Cardiac fibroblast (primary cell): ENCODE measurements around the gene APOL4.

Experiments used
- DNase-seq, 2 donors: peaks; one replicate each; pipeline versions ENCODE4 v3.0.0 to v3.0.0-alpha.2; 2010; ENCODE audit warnings: low read depth in 2 of 2
- H3K4me3 ChIP-seq, 2 donors: replicated peaks in 1 of 2; 1 replicate in 1 of 2; 2 replicates in 1 of 2; pipeline ENCODE4 v1.5.1; 2011; ENCODE audit warnings: low read depth in 2 of 2, low read length in 2 of 2, mild to moderate bottlenecking in 2 of 2, moderate library complexity in 1 of 2
- TF ChIP-seq, protein P1 (sequence below): IDR thresholded peaks from one replicate; pipeline ENCODE4 v1.5.1; 2011; ENCODE audit warnings: low read depth, mild to moderate bottlenecking, low read length, inconsistent platforms

The APOL4 gene

DNA sequence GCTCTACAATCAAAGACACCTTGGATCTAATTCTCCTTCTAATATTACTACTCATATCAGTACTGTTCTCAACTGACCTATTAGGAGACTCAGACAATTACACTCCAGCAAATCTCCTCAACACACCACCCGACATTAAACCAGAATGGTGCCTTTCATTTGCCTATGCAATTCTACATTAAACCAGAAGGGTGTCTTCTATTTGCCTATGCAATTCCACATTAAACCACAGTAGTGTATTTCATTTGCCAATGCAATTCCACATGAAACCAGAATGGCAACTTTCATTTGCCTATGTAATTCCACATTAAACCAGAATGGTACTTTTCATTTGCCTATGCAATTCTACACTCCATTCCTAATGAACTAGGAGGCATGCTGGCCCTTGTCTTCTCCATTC is 25.7 kb downstream of the APOL4 start:
- DNase-seq: no peak
- TF ChIP-seq, protein P1, sequence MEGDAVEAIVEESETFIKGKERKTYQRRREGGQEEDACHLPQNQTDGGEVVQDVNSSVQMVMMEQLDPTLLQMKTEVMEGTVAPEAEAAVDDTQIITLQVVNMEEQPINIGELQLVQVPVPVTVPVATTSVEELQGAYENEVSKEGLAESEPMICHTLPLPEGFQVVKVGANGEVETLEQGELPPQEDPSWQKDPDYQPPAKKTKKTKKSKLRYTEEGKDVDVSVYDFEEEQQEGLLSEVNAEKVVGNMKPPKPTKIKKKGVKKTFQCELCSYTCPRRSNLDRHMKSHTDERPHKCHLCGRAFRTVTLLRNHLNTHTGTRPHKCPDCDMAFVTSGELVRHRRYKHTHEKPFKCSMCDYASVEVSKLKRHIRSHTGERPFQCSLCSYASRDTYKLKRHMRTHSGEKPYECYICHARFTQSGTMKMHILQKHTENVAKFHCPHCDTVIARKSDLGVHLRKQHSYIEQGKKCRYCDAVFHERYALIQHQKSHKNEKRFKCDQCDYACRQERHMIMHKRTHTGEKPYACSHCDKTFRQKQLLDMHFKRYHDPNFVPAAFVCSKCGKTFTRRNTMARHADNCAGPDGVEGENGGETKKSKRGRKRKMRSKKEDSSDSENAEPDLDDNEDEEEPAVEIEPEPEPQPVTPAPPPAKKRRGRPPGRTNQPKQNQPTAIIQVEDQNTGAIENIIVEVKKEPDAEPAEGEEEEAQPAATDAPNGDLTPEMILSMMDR: peak; percentile 31
- no peak overlapping the region for H3K4me3 ChIP-seq

DNA sequence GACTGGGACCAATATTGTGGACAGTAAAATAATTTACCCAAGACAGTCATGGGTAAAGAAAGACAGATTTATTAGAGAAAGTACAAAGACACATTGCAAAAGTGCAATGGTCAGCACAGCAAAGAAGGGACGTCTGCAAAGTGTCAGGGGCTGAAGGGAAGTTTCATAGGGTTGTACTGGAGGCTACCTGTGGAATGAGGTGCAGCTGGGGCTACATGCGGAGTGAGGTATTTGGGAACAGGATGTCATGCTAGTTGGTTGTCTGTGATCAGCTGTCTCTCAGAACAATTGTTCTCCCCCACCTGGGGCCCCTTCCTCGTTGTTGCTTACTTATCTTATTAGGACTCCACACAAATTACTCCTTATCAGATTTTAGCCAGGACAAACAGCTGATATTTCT is 29.7 kb downstream of the APOL4 start:
- TF ChIP-seq, protein P1: no peak
- H3K4me3 ChIP-seq: no peak overlapping the region
- DNase-seq: no peak

DNA sequence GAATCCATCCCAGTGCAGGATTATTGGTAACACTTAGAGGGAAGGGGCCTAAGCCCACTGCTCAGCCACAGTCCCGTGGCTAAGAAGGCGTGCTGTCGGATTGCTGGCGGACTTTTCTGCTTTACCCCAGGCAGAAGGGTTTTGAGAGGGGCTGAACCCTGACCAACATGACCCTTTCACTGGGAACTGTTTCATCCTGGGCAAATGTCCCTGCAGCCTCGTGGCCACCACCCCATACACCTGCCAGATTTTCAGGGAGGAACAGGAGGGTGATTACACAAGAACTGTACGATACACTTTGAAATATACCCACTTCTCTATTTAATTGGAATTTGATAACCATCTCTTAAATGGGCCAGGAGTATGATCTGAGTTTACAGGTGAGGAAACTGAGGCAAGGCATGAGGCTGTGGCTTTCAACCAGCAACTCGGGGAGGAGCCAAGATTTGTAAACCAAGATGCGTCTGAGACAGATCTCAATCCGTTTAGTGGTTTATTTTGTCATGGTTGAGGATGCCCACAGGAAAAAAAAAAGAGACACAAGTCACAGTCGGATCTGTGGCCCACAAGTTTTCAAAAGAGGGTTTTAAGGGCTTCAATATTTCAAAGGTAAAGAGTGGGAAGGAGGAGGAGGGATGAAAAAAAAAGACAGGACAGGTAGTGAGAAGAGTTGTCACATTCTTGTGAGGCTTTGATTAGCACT is 34.9 kb downstream of the APOL4 start:
- DNase-seq: no peak
- TF ChIP-seq, protein P1: no peak
- no peak overlapping the region for H3K4me3 ChIP-seq

DNA sequence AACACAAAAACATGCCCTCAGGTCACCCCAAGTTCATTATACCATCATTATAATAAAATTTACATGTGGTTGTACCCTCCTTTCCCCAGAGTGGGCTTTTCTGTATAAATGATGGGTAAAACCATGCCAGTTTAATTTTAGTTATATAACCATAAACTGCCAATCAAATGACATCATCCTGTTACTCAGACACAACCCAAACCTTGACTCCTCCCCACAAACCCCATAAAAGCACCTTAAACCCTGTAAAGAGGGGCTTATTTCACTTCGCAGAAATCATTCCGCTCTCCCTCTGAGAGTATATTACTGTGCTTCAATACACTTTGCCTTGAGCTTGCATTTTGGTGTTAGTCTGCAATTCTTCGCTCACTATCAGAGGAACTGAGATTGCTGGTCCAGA is 35.5 kb downstream of the APOL4 start:
- TF ChIP-seq, protein P1: no peak
- DNase-seq: no peak
- H3K4me3 ChIP-seq: no peak overlapping the region

DNA sequence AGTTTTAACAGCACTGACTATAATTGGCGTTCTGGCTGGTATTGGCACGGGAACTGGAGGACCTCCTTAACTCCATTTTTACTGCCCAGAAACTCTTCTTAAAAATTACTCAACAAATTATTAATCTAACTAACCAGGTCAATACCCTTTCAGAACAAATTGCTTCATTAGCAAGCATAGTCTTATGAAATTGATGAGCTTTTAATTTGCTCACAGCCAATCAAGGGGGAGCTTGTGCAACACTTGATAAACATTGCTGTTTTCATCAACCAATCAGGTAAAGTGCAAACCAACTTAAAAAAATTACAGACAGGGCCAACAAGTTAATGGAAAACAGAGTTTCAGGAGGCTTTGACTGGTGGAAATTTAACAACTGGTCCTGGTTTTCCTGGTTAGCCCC is 36.5 kb downstream of the APOL4 start:
- TF ChIP-seq, protein P1: no peak
- H3K4me3 ChIP-seq: no peak overlapping the region
- DNase-seq: no peak

DNA sequence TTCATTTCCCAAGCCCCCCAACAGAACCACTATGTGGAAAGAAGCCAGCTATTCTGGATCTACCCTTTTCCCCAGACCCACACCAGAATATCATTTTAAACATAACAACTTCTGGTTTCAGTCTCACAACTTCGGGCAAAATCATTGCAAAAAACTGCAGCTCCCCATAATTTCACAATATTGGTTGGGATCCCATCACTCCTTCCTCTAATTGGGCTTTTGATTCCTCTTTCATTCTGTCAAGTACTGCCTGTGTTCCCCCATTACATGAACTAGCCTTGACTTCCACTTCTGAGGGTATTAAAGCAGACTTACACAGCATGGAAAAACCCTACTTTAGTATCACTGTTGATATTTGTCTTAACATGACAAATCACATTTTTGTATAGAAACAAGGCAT is 37.0 kb downstream of the APOL4 start:
- TF ChIP-seq, protein P1: no peak
- H3K4me3 ChIP-seq: no peak overlapping the region
- DNase-seq: no peak

DNA sequence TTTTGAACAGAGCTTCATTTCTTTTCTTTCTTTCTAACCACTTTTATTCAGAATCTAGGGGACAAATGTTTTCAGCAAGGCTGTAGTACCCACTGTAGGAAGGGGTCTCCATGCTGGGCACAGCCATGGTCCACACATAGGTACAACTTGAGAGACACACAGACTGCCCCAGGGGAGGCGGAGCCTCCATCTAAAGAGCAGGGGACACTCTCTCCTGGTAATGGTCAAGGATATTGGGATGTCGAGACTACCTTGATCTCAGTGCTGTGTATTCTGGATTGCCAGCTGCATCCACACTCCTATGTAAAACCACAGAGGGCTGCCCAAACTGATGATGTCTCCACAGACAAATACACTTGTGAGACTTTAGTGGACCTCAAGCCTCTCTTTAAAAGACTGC is 38.1 kb downstream of the APOL4 start:
- TF ChIP-seq, protein P1: no peak
- no peak overlapping the region for H3K4me3 ChIP-seq
- no peak for DNase-seq
